ENCODE results near the gene LYAR.

DNA sequence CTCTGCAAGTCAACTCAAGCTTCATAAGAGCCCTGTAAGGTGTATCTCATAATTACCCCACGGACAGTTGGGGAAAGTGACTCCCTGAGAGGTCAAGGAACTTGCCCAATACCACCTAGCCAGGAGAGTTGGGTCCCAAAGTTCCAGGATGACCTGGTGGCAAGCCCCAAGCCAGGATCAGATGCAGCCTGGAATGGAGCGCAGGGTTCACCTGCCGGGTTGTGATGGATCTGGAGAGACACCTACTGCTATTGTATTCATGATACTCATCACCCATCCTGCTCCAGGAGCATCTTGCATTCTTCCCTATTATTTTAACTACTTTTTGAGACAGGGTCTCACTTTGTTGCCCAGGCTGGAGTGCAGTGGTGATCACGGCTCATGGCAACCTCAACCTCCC lies 36.2 kb upstream of the LYAR start:
- no peak for TF ChIP-seq POLR2AphosphoS5 (IDR thresholded peaks at IDR 0.05)
- TF ChIP-seq, protein P1, sequence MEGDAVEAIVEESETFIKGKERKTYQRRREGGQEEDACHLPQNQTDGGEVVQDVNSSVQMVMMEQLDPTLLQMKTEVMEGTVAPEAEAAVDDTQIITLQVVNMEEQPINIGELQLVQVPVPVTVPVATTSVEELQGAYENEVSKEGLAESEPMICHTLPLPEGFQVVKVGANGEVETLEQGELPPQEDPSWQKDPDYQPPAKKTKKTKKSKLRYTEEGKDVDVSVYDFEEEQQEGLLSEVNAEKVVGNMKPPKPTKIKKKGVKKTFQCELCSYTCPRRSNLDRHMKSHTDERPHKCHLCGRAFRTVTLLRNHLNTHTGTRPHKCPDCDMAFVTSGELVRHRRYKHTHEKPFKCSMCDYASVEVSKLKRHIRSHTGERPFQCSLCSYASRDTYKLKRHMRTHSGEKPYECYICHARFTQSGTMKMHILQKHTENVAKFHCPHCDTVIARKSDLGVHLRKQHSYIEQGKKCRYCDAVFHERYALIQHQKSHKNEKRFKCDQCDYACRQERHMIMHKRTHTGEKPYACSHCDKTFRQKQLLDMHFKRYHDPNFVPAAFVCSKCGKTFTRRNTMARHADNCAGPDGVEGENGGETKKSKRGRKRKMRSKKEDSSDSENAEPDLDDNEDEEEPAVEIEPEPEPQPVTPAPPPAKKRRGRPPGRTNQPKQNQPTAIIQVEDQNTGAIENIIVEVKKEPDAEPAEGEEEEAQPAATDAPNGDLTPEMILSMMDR (IDR thresholded peaks at IDR 0.05): no peak

Data from esophagus muscularis mucosa (tissue), 3 donors.